ENCODE measurements around the gene G3BP1. TPM values are rescaled to one million over a fixed set of nuclear protein-coding genes. Genes with fewer than 3 reads are reported as not detected.
A peak's percentile ranks its signal among the peaks of the same experiment; 100 is the strongest.

Gene G3BP1
- total RNA-seq, 1 experiment from 2014 or later, result 157 TPM

GRCh38 chr5:151772029-151772845 lies 483 bp downstream of the G3BP1 start:
- DNase-seq (no peak), ATAC-seq (no peak; the same call in 1 of the 2 replicates)
- TF ChIP-seq CTCF (conservative IDR thresholded peaks at IDR 0.05; ENCODE audit: low read depth, low read length) (no peak), EZH2 (IDR thresholded peaks at IDR 0.05; ENCODE audit: low read length, unreplicated experiment) (no peak), EZH2phosphoT487 (IDR thresholded peaks at IDR 0.05; ENCODE audit: borderline replicate concordance, low read length) (no peak)
- Histone ChIP-seq H2AFZ (ENCODE audit: low read length) (no peak overlapping the region), H3F3A (ENCODE audit: low read length, unreplicated experiment) (no peaks in the 10 kb centered on the region), H3K4me1 (ENCODE audit: insufficient read depth, low read length) (peaks cover 28% of the 10 kb centered on the region), H3K4me2 (ENCODE audit: low read length) (peak overlapping the region; percentile 89), H3K27ac (ENCODE audit: low read length) (peak overlapping the region; percentile 69), H3K27me3 (ENCODE audit: low read length) (no peaks in the 10 kb centered on the region), H3K36me3 (ENCODE audit: low read depth, low read length) (peaks cover 11% of the 10 kb centered on the region; the same call in 1 of the 2 replicates), H3K9ac (ENCODE audit: low read length) (peak overlapping the region; percentile 89), H3K4me3 (ENCODE audit: low read length) (peak overlapping the region; percentile 85), H3K9me2 (replicated peaks; ENCODE audit: low read length) (no peaks in the 10 kb centered on the region), H4K20me1 (ENCODE audit: low read length) (peaks cover 50% of the 10 kb centered on the region), H3K79me2 (ENCODE audit: low read length) (peaks cover 59% of the 10 kb centered on the region), H3K9me3 (ENCODE audit: low read length) (no peaks in the 10 kb centered on the region)
- no TSS peak for BruUV-seq (replicated peaks)
- intact Hi-C loops (cut with micrococcal nuclease), result no loop called here
- ChIA-PET CTCF (interaction anchor here (1.5 kb wide), 1 partner anchor 113 kb away, joined by 22 read pairs; no protein-coding TSS in a partner anchor), POLR2A (ENCODE audit: unreplicated experiment) (interaction anchor here (0.6 to 1.1 kb wide), 4 partner anchors 27 to 689 kb away, joined by 3 to 4 read pairs (median 4); no protein-coding TSS in a partner anchor)

DNA sequence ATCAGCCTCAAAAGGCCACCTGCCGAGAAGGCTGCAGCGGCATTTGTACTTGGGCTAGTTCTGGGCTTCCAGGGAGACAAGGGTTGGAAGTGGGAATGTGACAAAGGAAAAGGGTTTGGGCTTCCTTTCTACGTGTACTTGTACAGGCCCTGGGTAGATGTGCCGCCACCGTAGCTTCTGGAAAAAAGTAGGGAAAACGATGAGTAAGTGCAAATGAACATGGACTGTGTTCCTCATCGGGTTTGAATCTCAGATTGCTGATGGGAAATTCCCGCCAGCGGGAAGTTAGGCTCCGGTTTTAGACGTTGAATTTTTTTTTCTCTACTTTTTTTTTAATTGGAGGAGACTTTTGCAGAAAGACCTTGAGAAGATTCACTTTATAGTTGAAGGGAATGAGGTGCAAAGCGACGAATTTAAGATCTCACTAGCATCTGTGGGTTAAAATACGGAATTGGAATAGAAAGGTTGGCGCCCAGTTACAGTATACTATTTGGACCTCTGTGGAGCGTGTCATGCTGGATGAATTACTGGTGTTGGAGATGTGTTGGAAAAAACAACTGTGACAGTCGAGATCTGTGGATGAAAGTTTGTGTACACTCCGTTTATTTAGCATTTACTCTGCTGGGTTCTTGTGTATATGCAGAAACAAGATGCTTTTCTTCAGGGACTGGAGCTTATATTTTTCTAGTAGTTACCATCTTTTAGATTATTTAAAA lies 1.2 kb downstream of the G3BP1 start:
- no peak for ATAC-seq
- intact Hi-C loops (cut with micrococcal nuclease), result no loop called here
- Histone ChIP-seq H3K4me3 (ENCODE audit: low read length) (peak overlapping the region; percentile 85), H3F3A (ENCODE audit: low read length, unreplicated experiment) (no peaks in the 10 kb centered on the region), H3K27ac (ENCODE audit: low read length) (peak overlapping the region; percentile 44), H3K9ac (ENCODE audit: low read length) (peak overlapping the region; percentile 89), H3K4me1 (ENCODE audit: insufficient read depth, low read length) (peaks cover 28% of the 10 kb centered on the region), H3K9me2 (replicated peaks; ENCODE audit: low read length) (no peaks in the 10 kb centered on the region), H3K9me3 (ENCODE audit: low read length) (no peaks in the 10 kb centered on the region), H2AFZ (ENCODE audit: low read length) (no peak overlapping the region), H3K27me3 (ENCODE audit: low read length) (no peaks in the 10 kb centered on the region), H3K4me2 (ENCODE audit: low read length) (peak overlapping the region; percentile 89), H3K36me3 (ENCODE audit: low read depth, low read length) (peaks cover 19% of the 10 kb centered on the region), H3K79me2 (ENCODE audit: low read length) (peaks cover 67% of the 10 kb centered on the region), H4K20me1 (ENCODE audit: low read length) (peaks cover 58% of the 10 kb centered on the region)
- POLR2A ChIA-PET (ENCODE audit: unreplicated experiment), result no interaction called here
- TF ChIP-seq EZH2phosphoT487 (IDR thresholded peaks at IDR 0.05; ENCODE audit: borderline replicate concordance, low read length), result no peak
- no peak for TF ChIP-seq EZH2 (IDR thresholded peaks at IDR 0.05; ENCODE audit: low read length, unreplicated experiment)
- no peak for TF ChIP-seq CTCF (conservative IDR thresholded peaks at IDR 0.05; ENCODE audit: low read depth, low read length)
- peak; percentile 35 for DNase-seq
- BruUV-seq (replicated peaks), result TSS peak; percentile 44
- CTCF ChIA-PET, result no interaction called here

Data from PC-3 (cell line).